Keratinocyte (primary cell): Measurements from ENCODE around the gene GINS2.

Source experiments
- CTCF ChIP-seq, 3 experiments: IDR thresholded peaks in 1 of 3; conservative IDR thresholded peaks in 1 of 3; optimal IDR thresholded peaks in 1 of 3; 2 replicates in 2 of 3; 3 replicates in 1 of 3; pipeline versions ENCODE3 to v1.5.1; 2011; ENCODE audit warnings: low read length in 3 of 3, mild to moderate bottlenecking in 3 of 3, moderate library complexity in 2 of 3, control low read depth in 1 of 3, inconsistent platforms in 1 of 3; ENCODE audit not compliant: insufficient read depth in 2 of 3; ENCODE audit errors: extremely low read depth in 1 of 3
- EZH2 ChIP-seq: IDR thresholded peaks from one replicate; pipeline ENCODE4 v1.6.1; 2012; ENCODE audit warnings: inconsistent platforms, mild to moderate bottlenecking, low read length, moderate library complexity

DNA sequence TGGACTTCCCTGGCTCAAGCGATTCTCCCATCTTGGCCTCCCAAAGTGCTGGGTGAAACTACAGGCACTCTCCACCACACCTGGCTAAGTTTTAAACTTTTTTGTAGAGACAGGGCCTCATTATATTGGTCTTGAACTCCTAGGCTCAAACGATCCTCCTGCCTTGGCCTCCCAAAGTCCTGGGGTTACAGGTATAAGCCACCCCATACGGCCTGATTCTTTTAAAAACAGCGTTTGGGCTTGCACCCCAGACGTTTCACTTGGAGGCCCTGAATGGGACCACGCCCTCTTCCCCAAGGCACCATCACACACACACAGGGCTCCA lies 29.4 kb upstream of the GINS2 start:
- TF ChIP-seq CTCF (optimal IDR thresholded peaks at IDR 0.05 in 1 of 3, IDR thresholded peaks at IDR 0.05 in 1 of 3, conservative IDR thresholded peaks at IDR 0.05 in 1 of 3; ENCODE audit: extremely low read depth in 1 of 3, insufficient read depth in 2 of 3, low read length in 3 of 3) = no peak
- no peak for TF ChIP-seq EZH2
